Fibroblast of skin of left quadriceps (primary cell): ENCODE measurements around the gene DAB2IP.
"Not testable (repeated sequence)": the region's sequence is repeated elsewhere in the genome, so short reads cannot be mapped to it uniquely, and the experiment has no call there.

ENCODE experiments used
- DNase-seq, 2 experiments: peaks; one replicate each; pipeline ENCODE4 v3.0.0-alpha.2; 2013; ENCODE audit warnings: low read depth in 2 of 2

Gene DAB2IP

GRCh38 chr9:121651295-121652020 lies at the start of gene DAB2IP:
TSS of gene DAB2IP (plus strand) at chr9:121651634. CDS start at chr9:121651776, 142 bp downstream.
- peak in 1 of 2 experiments; percentile 36 for DNase-seq

GRCh38 chr9:121603028-121603427 lies 48.4 kb upstream of the DAB2IP start:
- DNase-seq, result no peak

GRCh38 chr9:121604242-121604641 lies 47.2 kb upstream of the DAB2IP start:
- no peak for DNase-seq

GRCh38 chr9:121604654-121605053 lies 46.8 kb upstream of the DAB2IP start:
- no peak for DNase-seq

GRCh38 chr9:121607434-121608167 lies 43.8 kb upstream of the DAB2IP start:
- DNase-seq, result no peak

GRCh38 chr9:121608168-121608853 lies 43.1 kb upstream of the DAB2IP start:
- no peak for DNase-seq

- DNase-seq, result peak; percentile 31 to 36
Measured at GRCh38 chr9:121609822-121610637, 41.4 kb upstream of the DAB2IP start.

- no peak for DNase-seq
Measured at GRCh38 chr9:121610638-121610953, 40.8 kb upstream of the DAB2IP start.

GRCh38 chr9:121612511-121612998 lies 38.9 kb upstream of the DAB2IP start:
- no peak for DNase-seq

GRCh38 chr9:121613009-121613752 lies 38.3 kb upstream of the DAB2IP start:
- no peak for DNase-seq

GRCh38 chr9:121616123-121616755 lies 35.2 kb upstream of the DAB2IP start:
- DNase-seq, result no peak

GRCh38 chr9:121618504-121618903 lies 32.9 kb upstream of the DAB2IP start:
- DNase-seq, result no peak

GRCh38 chr9:121618910-121619309 lies 32.5 kb upstream of the DAB2IP start:
- not testable (repeated sequence) for DNase-seq

- DNase-seq, result no peak
Measured at GRCh38 chr9:121619545-121620324, 31.7 kb upstream of the DAB2IP start.

GRCh38 chr9:121620325-121620673 lies 31.1 kb upstream of the DAB2IP start:
- DNase-seq, result no peak

GRCh38 chr9:121620777-121621449 lies 30.5 kb upstream of the DAB2IP start:
- DNase-seq, result no peak

- no peak for DNase-seq
Measured at GRCh38 chr9:121622387-121623203, 28.8 kb upstream of the DAB2IP start.

GRCh38 chr9:121623430-121623829 lies 28.0 kb upstream of the DAB2IP start:
- not testable (repeated sequence) for DNase-seq
